GM12891 (cell line): ENCODE measurements around the gene TPPP2.

Source experiments
- POLR2A ChIP-seq: IDR thresholded peaks from 2 replicates; pipeline ENCODE4 v1.6.1; 2011; ENCODE audit warnings: low read depth, low read length, control low read depth
- POLR2AphosphoS5 ChIP-seq: IDR thresholded peaks from 2 replicates; pipeline ENCODE4 v1.6.1; 2011; ENCODE audit warnings: low read depth, low read length, control low read depth

DNA sequence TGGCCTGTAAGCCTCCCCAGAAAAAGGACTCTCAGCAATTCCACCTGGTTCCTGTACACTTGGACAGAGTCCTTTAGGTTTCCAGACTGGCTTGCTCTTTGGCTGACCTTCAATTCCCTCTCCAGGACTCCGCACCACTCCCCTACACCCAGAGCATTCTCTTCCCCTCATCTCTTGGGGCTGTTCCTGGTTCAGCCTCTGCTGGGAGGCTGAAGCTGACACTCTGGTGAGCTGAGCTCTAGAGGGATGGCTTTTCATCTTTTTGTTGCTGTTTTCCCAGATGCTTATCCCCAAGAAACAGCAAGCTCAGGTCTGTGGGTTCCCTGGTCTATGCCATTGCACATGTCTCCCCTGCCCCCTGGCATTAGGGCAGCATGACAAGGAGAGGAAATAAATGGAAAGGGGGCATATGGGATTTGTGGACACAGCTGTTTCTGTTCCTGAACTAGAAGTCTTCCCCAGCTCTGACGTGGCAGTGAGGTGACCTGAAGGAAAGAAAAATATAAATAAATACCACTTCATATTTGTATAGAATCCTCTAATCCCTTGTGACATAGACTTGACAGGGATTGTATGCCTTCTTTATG is 13.5 kb downstream of the TPPP2 start:
- no peak for TF ChIP-seq POLR2AphosphoS5
- no peak for TF ChIP-seq POLR2A
